Measurements from ENCODE around the gene SYNE1. TPM values are rescaled to one million over a fixed set of nuclear protein-coding genes. Genes with fewer than 3 reads are reported as not detected.
"Not testable (repeated sequence)": the region's sequence is repeated elsewhere in the genome, so short reads cannot be mapped to it uniquely, and the experiment has no call there.

Gene SYNE1
- total RNA-seq, 1 donor = 95.3 TPM

DNA sequence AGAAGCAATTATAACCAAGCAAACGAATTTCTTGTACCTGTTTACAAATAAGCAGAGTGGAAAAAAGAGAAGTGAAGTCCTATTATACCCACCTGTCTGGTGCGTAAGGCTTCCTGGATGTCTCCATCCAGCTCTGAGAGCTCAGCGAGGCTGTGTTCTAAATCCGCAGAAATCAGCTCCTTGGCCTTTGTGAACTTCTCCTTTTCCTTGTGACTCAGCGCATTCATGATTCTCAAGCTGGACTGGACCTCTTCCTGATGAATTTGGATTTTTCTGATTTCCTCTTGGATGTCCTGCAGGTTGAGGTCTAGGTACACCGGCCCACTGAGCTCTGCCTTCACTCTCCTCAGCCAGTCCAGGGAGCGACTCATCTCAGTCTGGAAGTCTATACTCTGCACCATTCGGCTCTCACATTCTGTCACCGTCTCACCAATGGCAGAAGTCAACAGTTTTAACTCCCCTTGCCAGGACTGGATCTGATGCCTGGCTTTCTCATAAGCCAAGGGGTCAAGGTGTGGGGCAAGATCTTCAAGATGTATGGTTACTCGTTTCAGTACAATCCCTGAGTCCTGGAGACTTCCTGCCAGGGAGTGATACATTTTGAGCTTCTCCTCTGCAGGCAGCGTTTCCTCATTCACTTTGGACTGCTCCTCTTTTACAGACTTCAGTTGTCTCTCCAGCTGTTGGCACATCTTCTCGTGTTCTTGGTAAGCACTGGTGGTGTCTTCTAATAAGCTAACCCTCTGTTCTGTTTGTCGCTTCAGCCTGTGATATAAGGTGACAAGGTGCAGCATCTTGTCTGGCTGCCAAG lies 307.3 kb downstream of the SYNE1 start:
- peak in 1 of 3 donors; percentile 14 for DNase-seq (ENCODE audit: low read depth in 2 of 3, low spot score in 2 of 3)

DNA sequence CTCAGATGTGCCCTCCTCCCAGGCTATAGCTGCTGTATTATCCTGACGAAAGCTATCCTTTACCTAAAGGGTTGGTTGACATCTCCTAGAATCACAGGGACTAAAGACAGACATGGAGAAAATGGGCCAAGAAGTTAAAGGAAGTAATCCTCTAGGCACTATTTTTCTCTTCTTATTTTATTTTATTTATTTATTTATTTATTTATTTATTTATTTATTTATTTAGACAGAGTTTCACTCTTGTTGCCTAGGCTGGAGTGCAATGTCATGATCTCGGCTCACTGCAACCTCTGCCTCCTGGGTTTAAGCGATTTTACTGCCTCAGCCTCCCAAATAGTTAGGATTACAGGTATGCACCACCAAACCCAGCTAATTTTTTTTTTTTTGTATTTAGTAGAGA lies 309.0 kb downstream of the SYNE1 start:
- DNase-seq (ENCODE audit: low read depth in 2 of 3, low spot score in 2 of 3) = not testable (repeated sequence)

DNA sequence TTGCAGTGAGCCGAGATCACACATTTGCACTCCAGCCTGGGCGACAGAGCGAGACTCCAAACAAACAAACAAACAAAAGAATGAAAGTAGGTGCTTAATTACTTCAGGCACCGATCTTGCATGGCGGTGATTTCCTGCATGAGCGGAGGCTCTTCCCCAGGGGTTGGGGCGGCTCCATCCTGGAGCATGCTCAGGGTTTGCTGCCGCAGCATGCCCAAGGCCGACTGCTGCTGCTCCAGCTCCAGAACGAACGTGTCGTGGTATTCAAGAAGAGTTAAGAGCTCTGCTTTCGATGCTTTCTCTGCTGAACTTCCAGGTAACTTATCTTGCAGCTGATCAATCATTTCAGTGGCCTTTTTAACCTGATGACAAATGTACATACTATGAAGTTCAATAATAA lies 313.8 kb downstream of the SYNE1 start:
- DNase-seq (ENCODE audit: low read depth in 2 of 3, low spot score in 2 of 3) = no peak

DNA sequence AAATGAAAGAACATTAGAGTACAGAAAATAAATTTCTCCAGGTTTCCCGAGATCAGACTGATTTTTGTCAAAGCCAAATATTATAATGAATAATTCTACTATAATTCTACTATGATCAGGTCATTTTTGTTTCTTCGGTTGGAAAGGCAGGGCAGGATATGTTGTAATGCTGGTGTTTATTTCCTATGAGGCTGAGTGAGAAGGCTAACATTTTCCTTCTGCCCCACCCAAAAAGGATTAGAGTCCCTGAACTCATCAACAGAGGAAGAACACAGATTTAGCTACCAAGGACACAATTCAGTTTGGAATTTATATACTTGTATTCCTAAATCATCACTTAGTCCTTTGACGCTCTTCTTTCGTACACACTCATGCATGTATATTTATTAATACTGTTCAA lies 318.9 kb downstream of the SYNE1 start:
- DNase-seq (ENCODE audit: low read depth in 2 of 3, low spot score in 2 of 3) = no peak

DNA sequence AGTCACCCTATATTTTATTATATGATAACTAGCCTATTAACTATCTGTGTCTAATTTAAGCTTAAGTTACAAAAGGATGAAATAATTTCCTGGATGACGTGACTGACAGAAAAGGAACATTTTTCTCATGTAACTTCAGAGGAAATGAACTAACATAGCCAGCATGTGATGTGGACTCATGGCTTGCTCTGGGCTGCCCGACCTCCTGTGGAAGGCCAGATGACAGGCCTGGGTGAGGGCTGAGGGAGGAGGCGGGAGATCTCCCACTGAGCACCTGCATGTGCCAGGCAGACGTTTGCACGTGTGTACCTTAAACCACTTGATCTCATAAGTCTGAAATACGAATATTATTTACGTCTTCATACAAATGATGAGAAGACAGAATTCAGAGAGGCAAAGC lies 321.1 kb downstream of the SYNE1 start:
- no peak for DNase-seq (ENCODE audit: low read depth in 2 of 3, low spot score in 2 of 3)

DNA sequence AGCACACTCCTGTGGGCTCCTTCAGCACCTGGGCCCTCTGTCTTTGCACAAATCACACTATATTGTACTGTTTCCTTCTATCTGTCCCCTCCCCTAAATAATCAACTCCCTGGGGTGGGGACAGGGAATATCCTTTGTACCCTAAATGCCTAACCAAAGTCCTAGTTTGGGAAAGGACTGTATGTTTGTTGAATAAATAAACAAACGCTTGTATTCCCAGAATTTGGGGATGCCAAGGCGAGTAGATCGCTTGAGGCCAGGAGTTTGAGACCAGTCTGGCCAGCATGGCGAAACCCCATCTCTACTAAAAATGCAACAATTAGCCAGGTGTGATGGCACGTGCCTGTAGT lies 322.7 kb downstream of the SYNE1 start:
- DNase-seq (ENCODE audit: low read depth in 2 of 3, low spot score in 2 of 3) = no peak

DNA sequence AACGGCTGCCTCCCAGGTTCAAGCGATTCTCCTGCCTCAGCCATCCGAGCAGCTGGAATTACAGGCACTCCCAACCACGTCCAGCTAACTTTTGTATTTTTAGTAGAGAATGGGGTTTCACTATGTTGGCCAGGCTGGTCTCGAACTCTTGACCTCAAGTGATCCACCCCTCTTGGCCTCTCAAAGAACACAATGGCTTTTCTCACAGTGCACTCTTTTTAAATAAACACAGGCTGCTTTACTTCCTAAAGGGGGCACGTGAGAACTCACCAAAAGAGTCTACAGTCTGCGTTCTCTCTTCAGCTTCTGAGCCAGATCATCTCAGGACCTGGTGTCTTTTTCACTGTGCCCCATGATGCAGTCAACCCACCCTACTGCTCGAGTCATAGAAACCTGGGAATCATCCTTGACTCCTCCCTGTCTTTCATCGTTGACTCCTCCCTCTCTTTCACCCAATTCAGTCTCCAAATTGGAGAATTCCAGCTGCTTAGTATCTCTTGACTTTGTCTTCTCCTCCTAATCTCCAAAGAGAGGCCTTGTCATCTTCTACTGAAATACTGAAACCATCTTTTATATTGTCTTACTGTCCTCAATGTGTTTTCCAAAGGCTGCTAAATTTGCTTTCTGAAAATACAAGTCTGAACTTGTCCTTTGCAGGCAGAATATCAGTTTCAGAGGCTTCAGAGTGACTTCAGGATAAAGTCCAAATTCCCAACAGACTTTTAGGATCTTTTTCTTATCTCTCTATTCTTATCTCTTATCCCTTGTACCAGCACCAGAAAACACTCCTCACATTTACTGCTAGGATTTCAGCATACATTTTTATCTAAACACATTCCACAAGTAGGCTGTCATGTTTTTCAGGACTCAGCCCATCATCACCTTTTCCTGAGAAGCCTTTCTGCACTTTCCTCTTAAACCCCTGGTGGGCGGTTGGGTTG lies 323.4 kb downstream of the SYNE1 start:
- no peak for DNase-seq (ENCODE audit: low read depth in 2 of 3, low spot score in 2 of 3)

DNA sequence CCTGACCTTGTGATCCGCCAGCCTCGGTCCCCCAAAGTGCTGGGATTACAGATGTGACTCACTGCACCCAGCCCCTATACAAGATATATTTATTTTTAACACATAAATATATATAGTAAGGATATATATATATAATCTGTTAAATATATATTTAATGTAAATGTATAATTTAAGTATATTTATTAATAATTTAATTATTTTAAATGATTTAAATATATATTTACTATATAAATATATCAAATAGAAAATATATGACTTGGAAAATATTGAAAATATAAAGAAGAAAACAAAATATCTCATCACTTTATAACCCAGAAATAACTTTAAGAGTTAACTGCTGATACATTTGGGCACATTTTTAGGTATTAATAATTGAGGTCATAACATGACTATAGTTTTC lies 324.7 kb downstream of the SYNE1 start:
- DNase-seq (ENCODE audit: low read depth in 2 of 3, low spot score in 2 of 3) = no peak

DNA sequence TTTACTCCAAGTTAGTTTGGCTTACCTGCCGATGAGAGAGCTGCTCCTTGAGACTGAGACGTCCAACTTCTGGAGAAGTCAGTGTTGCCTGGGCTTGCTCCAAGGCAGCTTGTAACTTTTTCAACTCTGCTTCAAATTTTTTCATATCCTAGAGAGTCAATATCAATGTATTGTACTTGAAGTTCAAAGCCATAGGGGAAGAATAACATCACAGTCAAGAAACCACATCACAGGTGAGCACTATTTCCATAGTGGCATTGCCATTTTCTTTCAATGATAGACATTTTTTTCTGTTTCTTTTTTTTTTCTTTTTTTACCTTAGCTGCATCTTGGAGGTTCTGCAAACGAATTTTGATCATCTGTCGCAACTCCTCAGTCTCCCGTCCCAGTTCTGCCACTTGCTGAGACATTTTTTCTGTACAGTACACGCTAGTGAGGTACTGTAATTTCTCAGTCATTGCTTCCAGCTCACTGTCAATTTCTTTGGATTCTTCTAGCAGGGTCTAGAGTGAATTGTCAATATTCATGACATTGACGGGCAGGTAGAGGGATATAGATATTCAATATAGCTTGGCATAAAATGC lies 326.7 kb downstream of the SYNE1 start:
- no peak for DNase-seq (ENCODE audit: low read depth in 2 of 3, low spot score in 2 of 3)

DNA sequence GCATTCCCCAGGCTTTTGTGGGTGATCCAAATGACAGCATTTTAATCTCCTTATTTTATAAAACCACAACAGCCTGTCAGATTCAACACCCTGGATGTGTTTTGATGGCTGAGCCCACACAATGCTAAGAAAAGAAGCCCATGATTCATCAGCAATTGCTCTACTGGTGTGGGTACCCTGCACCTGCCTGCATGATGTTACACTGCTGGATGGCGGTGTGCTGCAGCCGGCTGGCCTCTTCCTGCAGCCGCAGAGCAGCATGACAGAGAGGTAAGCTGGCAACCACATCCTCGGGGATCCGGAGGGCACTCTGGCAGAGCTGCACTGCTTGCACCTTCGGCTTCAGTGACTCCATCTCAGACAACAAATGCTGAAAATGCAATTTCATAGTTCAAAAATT lies 327.5 kb downstream of the SYNE1 start:
- peak; percentile 24 to 72 (median 51) for DNase-seq (ENCODE audit: low read depth in 2 of 3, low spot score in 2 of 3)

DNA sequence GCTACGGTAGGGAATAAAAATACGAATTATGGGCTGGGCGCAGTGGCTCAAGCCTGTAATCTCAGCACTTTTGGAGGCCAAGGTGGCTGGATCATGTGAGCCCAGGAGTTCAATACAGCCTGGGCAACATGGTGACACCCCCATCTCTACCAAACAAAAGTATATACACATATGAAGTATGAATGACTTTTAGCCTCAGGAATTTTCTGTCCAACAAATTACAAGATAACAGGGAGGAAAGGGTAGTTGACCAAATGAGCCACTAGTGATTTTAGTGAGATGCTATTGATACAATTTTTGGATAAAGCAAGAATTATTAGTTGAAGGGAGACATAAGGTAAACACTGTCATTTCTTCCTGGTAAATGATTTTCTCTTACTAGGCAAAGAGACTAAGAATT lies 328.2 kb downstream of the SYNE1 start:
- no peak for DNase-seq (ENCODE audit: low read depth in 2 of 3, low spot score in 2 of 3)

DNA sequence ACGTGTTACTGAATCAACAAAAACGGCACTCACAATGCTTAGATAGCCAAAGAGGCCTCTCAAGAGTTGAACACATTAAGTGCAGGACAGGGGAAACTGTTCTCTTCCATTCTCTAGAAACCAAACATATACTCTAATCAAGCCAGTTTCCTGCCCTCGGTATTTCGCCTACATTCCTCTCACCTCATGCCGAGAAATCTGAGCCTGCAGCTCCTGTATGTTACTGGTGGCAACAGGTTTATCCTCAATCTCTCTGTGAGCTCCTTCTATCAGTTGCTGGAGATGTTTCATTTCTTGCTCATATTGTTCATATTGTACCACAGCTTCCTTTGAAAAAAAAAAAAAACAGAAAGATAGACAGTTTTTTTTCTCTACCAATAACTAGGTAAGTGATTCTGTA lies 328.9 kb downstream of the SYNE1 start:
- DNase-seq (ENCODE audit: low read depth in 2 of 3, low spot score in 2 of 3) = no peak

DNA sequence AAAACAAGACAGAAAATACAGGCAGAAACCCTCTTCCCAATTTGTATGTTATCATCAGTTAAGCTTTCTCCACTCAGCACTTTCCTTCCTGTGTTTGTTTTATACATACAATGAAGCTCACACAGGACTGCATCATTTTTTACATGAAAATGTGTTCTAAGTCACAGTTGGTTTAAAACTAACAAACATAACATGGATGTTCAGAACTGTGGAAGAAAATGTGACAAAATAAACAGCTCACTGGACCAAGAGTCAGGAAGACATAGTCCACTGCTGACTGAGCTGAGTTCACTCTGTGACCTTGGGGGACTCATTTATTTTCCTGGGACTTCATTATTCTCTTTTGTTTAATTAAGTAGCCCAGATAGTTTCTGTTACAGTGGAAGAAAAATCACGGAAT lies 331.5 kb downstream of the SYNE1 start:
- no peak for DNase-seq (ENCODE audit: low read depth in 2 of 3, low spot score in 2 of 3)

DNA sequence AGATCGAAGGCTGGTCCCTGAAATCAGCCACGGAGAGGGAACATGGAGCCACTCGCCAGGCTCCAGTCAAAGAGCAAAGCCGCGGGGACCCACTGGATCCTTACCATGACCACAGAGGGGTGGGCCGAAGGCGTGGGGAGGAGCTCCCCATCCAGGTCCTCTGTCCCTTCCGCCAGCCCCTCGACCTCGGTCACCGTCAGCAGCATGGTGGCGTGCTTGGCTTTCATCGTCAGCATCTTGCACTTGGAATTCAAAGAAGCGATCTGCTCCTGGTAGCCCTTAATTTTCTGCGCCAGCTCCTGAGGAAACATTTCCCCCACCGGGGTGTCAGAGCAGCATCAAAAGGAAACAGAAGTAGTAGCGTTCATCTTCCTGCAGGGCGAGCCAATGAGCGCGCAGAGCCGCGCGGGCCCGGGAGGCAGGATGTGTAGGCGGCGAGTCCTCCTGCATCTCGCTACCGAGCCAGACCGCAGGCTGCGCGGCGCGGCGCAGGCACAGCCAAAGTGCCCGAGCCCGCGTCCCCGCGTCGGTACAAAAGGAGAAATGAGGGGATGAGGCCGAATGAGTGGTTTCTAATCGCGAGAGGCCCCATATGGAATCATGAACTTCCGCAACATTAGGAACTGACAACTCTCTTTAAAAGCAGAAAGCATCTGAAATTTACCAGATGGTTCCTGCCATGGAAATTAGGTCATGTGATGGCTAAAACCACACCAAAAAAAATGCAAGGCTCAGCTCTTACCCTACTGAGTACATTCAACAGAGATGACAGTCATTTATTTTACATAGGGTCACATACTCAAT lies 335.2 kb downstream of the SYNE1 start:
- DNase-seq (ENCODE audit: low read depth in 2 of 3, low spot score in 2 of 3) = peak; percentile 74 to 97 (median 95)

DNA sequence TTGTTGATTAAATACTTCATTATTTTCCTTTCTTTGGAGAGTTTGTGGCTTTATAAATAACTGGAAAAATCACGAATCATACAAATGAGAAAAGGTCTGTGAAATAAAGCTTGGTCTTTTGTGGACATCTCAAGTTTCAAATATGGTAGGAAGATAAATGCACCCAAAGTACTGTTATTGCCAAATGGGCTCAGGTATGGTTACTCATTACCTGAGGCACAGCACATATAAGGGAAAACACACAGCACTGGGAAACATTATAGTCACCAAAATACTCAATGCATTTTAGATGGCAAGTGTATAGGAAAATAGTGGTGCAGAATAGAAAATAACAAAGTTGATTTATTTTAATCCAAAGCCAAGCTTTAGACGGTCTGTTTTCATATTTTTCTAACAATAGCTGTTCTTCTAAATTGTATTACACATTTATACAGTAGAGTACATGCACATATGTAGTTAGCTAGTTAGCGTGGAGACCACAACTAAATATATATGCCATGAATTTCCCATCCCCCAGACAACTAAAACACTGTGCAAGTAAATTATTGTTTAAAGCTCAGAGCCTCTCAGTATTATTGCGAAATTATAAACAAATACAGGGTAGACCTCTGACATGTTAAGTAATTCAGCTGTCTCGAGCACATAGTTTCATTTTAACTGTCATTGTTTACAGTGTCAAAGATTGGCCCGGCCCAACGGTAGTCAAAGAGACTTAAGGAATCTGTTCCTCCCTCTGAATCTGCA lies 336.0 kb downstream of the SYNE1 start:
- no peak for DNase-seq (ENCODE audit: low read depth in 2 of 3, low spot score in 2 of 3)

DNA sequence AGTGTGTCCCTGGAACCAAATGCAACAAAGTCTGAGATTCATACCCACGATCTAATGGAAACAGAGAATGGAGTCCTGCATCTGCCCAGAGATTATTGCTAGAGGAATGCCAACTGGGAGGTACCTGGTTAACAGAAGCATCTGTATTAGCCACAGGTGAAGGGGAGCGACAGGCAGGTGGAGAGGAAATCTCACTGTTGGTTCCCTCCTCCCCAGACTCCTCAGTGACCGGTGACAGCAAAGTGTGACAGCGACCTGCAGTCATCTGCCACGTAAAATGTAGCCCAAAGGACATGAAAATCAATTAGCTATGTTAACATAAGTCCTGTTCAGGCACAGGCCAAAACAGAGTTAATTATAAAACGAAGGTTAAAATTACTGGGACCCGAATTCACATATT lies 336.6 kb downstream of the SYNE1 start:
- DNase-seq (ENCODE audit: low read depth in 2 of 3, low spot score in 2 of 3) = no peak

DNA sequence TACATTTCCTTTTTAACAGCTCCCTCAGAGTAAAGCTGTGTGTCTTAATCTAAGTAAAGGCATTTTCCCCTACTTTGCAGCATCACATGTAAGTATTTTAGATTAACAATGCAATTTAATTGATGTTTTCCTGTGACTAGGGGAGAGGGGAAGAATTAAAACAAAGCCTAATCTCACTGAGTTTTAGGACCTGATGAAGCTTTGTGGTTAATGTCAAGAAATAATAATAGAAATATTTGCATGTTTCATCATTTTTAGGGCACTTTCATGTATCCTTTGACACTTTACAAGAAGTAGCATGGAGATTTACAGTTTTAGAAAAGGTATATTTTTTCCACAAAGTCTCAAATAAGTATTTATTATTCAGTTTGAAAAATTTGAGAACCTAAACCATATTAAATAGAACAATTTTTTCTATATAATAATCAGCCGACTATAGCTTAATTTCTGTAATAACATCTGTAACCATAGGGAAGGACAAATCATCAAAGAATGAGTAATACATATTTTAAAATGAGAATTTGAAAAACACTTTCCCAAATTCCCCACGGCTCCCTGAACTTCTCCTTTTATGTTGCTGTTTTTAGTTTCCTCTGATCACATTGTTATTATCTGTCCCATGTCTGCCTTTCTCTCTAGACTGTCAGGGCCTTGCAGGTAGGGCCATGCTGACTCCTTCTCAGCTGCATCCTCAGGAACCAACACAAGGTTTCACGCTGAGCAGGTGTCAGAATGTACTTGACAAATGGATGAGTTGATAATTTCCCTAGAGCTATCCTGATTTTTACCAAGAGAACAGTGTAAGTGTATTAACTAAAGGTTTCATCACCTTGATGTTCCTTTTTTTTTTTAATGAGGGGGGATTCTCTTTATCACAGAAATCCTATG lies 338.1 kb downstream of the SYNE1 start:
- peak in 1 of 3 donors; percentile 6 for DNase-seq (ENCODE audit: low read depth in 2 of 3, low spot score in 2 of 3)

DNA sequence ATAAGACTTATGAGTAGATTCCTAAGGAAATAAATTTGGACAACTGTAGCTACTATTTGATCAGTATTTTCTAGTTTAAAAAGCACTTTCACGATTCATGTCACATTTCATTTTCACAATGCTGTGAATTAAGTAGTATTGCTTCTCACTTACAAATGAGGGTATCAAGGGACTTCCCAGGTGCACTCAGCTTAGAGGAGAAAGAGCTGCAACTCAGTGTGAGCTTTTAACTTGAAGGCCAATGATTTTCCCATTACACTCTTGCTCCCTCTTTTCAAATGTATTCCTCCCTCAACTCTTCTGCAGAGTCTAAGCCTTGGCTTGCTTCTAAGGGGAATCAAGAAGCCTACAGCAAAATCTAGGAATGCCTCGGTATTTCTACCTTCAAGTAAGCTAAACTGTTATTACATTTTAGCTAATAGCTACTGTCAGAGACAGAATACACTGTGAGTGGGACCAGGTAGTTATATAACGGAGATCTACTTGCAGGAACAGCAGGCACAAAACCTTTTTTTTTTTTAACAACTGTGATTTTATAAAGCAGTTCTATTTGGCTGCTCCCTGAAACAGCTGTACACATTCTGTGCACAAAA lies 339.0 kb downstream of the SYNE1 start:
- DNase-seq (ENCODE audit: low read depth in 2 of 3, low spot score in 2 of 3) = no peak

All from hematopoietic multipotent progenitor cell (in vitro differentiated cells).